Measurements from ENCODE around the gene PPP1CC.
"Not testable (repeated sequence)": the region's sequence is repeated elsewhere in the genome, so short reads cannot be mapped to it uniquely, and the experiment has no call there.

Gene PPP1CC

DNA sequence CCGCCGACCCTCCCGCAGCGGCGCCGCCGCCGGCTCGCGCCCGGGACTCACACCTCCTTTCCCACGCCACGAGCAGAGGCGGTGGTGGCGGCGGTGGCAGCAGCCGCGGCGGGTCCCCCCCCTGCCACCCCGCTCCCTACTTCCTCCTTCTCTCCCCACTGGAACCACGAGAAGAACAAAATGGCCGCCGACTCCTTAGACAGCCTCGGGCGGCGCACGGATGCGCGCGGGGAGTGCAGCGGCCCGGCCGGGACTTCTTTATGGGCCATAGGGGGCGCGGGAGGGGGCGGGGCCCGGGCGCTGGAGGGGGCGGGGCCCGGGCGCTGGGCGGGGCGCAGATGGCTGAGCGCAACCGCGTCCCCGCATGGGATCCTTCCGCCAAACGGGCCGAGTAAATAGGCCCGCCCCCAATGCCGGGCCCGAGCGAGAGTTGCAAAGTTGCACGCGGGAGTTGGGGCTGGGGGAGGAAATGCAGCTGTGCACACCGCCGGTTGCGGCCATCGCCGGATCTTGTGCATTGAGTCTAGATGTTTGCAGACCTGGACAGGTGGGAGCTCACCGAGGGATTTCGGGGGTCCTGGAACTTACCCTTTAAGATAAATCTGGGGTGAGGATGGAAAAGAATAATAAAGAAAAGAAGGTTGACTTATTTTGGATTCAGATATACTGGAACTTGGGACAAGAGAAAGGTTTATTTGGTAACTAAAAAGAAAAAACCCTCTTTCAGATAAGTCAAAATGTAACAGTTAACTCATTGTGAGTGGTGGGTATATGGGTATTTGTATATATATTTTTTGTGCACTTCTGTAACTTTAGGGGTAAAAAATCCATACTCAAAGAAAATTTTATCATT is at the start of gene PPP1CC:
PPP1CC (minus strand) TSS at position 174 of the 853 bp plus-strand sequence. CDS start 184 bp downstream, outside the sequence.
- peak; percentile 76 to 79 for ATAC-seq

GRCh38 chr12:110791589-110791988 is 48.9 kb upstream of the PPP1CC start:
- no peak for ATAC-seq

GRCh38 chr12:110790301-110790700 is 47.6 kb upstream of the PPP1CC start:
- ATAC-seq, result no peak

DNA sequence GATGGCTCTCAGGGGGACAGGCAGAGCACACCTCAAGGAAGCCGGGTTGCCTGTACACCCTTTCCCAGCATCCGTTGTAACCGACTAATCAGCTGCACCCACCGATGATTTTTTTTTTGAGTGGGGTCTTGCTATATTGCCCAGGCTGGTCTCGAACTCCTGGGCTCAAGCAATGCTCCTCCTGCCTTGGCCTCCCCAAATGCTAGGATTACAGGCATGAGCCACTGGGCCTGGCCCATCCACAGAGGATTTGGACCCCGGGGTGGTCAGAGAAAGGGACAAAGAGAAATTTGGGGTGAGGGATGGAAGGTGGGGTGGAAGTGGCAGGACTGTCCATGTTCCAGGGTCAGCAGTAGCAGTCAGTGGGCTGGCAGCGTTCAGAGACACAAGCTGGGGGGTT is 43.3 kb upstream of the PPP1CC start:
- ATAC-seq, result no peak

DNA sequence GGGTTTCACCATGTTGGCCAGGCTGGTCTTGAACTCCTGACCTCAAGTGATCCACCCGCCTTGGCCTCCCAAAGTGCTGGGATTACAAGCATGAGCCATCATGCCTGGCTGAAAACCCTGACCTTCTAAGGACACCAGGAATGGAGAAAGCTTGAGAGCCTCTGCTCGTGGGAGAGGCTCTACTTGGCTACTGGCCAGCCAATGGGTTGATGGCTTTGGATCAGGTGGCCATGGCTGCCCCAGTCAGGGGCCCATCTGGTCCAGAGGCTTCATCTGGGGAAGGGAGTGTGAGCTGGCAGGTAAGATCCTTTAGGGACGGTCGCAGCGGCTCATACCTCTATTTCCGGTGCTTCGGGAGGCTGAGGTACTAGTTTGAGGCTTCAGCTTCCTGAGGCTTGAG is 42.5 kb upstream of the PPP1CC start:
- no peak for ATAC-seq

GRCh38 chr12:110782922-110783321 is 40.2 kb upstream of the PPP1CC start:
- ATAC-seq, result no peak

GRCh38 chr12:110782094-110782493 is 39.4 kb upstream of the PPP1CC start:
- no peak for ATAC-seq

GRCh38 chr12:110780448-110780847 is 37.8 kb upstream of the PPP1CC start:
- ATAC-seq, result no peak

DNA sequence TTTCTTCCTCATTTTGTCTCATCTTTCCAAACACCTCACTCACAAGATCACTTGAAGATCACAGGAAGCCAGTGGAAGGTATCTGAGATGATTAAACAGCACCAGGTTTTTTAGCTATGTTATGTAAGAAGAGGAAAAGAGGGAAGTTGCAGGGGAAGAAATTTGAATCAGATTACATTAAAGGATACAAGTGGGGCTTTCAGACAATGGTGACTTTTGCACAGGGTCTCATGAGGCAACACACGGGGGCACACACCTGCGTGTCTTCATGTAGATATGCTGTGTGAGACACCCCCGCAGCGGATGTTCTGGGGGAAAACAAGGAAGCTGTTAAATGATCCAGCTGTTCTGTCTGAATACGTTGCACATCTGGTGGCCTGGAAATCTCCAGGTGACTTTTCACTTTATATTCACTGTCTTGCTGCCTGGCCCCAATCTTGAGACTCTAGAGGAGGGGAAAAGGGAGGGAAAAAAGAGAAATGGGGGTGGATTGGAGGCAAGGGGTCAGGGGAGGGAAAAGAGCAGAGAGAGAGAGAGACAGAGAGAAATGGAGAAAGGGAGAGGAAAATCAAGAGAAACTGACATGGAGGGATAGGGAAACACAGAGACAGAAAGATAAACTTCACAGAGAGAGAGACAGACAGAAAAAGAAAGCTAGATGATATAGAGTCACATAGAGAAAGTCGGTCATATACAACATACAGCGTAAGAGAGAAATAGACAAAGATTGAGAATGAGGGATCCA is 36.3 kb upstream of the PPP1CC start:
- no peak for ATAC-seq

DNA sequence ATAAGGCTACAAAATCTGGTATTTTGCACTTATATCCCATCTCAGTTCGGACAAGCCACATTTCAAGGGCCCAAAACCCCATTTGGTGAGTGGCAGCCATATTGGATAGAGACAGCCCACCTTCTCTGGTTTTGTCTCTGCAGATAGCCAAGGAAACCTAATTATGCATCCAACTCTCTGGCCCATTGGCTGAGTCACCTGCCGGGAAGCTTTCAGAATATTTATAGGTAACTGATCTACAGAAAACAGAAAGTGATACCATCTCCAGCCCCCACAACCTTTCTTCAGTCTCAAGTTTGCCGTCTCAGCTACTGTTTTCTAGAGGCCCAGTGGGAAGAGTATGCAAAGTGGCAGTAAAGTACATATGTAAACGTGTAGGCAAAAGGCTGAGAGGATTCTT is 33.7 kb upstream of the PPP1CC start:
- ATAC-seq, result peak; percentile 92 to 93

- peak; percentile 22 to 46 for ATAC-seq
Measured at GRCh38 chr12:110775997-110776396, 33.3 kb upstream of the PPP1CC start.

DNA sequence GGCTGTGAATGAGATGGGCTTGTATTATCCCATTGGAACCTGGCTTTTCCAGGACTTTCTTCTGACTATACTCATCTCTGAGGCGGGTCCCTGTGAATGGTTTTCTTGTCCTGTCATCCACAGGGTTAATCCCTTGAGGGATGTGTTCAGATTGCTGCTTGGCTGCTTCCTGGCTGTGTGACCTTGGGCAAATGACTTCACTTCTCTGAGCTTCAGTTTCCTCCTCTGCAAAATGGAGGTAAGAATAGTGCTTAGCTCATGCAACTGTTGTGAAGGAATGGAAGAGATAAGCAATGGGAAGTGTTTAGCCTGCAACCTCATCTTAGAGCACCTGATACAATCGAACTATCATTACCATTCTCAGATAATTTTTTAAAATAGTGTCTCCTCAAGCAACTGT is 32.1 kb upstream of the PPP1CC start:
- ATAC-seq, result no peak

DNA sequence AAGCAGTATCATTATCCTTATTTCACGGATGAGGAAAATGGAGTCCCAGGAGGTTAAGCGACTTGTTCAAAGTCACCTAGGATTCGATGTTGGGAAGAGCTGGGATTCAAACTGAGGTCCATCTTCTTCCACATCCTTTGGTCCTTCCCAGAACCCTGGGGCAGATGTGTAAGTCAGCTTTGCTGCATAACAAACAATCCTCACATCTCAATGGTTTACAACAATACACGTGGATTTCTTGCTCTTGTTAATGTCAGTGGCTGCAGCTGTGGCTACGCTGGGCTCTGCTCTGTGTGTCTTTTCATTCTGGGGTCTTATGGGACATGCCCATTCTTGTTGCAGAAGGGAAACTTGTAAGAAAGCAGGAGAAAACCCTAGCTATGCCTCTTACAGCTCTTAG is 26.3 kb upstream of the PPP1CC start:
- ATAC-seq, result no peak

DNA sequence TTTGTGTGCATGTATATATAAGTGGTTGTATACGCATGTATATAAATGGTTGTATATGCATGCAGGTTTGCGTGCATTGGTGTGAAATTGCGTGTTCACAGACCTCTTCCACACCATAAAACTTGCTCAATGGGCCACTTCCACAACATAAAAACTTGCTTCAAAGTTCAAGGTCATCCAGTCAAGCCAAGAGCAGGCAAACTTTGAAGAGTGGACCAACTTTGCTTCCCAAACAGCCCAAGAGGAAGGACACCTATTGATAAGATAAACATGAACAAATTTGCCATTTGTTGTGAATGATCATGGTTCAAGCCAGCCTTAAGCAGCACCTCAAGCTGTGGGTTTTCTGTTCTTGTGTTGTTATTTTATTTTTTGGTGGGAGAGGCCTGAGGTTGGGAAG is 25.2 kb upstream of the PPP1CC start:
- ATAC-seq, result no peak

DNA sequence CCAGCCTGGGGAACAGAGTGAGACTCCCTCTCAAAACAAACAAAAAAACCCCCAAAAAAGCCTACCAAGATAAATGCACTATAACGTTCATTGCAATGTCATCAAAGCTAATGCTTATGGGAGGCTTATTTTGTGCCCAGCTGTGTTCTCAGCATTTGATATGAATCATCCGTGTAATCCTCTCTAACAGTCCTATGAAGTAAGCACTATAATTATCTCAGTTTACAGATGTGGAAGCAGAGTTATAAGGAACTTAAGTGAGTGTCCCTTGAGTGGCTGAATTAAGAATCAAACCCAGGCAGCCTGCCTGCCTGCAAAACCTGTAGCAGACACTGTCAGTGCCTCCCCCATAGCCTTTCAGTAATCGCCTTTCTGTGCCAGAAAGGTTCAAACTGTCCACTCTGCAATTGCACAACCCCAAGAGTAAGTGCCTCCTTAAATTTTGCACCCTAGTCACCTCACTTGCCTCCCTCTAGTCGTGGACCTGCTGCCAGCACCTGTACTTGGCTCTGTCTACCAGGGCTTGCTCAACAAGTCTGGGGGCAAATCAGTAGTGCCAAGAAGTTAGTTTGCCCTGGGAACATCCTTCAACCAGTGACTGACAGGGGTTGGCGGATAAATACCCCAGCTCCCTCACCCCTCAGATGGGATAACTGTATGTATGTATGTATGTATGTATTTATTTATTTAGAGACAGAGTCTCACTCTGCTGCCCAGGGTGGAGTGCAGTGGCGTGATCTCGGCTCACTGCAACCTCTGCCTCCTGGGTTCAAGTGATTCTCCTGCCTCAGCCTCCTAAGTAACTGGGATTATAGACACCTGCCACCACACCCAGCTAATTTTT is 23.8 kb upstream of the PPP1CC start:
- no peak for ATAC-seq

DNA sequence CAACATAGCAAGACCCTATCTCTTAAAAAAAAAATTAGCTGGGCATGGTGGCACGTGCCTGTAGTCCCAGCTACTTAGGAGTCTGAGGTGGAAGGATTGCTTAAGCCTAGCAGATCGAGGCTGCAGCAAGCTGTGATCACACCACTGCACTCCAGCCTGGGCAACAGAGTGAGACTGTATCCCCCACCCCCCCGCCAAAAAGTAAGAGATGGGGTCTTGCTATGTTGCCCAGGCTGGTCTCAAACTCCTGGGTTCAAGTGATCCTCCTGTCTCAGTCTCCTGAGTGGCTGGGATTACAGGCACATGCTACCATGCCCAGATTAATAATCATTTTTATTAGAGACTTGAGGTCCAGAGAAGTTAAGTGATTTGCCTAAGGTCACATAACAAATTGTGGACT is 22.9 kb upstream of the PPP1CC start:
- ATAC-seq, result not testable (repeated sequence)

DNA sequence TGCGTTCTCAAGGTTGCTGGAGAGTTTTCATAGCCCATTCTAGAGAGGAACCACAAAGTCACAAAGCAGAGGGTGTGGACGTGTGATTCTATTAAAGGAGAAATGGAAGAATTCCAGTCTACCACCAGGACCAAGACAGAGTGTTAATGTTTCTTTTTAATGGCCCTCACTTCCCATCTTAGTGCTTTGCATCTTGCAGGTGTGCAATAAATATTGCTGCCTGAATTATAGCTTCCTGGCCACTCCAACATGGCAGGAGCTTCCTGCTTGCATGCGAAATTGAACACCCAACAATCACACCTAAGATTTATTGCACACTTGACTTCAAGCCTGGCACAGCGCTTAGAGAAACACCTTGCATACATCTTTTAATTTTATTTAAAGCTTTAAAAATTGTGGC is 22.4 kb upstream of the PPP1CC start:
- no peak for ATAC-seq

- ATAC-seq, result no peak
Measured at GRCh38 chr12:110763583-110763982, 20.9 kb upstream of the PPP1CC start.

GRCh38 chr12:110762891-110763290 is 20.2 kb upstream of the PPP1CC start:
- no peak for ATAC-seq

DNA sequence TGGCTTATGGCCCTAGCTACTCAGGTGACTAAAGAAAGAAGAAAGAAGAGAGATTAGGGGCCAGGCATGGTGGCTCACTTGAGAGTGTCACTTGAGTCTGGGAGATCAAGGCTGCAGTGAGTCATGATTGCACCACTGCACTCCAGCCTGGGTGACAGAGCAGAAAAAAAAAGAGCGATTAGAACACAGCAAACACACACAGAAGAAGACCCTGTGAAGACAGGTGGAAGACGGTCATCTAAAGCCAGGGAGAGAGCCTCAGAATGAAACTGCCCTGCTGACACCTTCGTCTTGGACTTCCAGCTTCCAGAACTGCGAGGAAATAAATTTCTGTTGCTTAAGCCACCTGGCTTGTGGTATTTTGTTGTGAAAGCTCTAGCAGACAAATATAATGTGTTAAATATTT is 17.5 kb upstream of the PPP1CC start:
- ATAC-seq, result peak; percentile 84 to 93

DNA sequence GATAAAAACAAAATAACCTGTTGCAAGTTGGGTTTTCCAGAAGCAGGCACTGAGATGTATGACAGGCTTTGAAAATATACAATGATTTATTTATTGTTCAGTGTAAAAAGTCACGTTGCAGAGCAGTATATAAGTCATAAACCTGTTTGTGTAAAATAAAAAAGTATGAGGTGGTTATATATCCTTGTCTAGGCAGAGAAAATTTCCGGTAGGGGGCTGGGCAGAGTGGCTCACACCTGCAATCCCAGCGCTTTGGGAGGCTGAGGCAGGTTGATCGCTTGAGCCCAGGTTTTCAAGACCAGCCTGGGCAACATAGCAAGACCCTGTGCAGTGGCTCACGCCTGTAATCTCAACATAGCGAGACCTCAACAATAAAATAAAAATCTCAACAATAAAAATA is 16.2 kb upstream of the PPP1CC start:
- no peak for ATAC-seq

- no peak for ATAC-seq
Measured at GRCh38 chr12:110756611-110757010, 13.9 kb upstream of the PPP1CC start.
